22Rv1 (cell line): ENCODE results near the gene DCXR.

ENCODE experiments used
- ZFX ChIP-seq: fragments of 450-650 bp; IDR thresholded peaks from 2 replicates; pipeline ENCODE4 v1.6.1; 2017; ENCODE audit warnings: antibody characterized with exemption, borderline replicate concordance
- TF ChIP-seq, protein P1 (sequence below): fragments of 450-650 bp; IDR thresholded peaks from 2 replicates; pipeline ENCODE4 v1.5.1; 2017; ENCODE audit warnings: mild to moderate bottlenecking

DNA sequence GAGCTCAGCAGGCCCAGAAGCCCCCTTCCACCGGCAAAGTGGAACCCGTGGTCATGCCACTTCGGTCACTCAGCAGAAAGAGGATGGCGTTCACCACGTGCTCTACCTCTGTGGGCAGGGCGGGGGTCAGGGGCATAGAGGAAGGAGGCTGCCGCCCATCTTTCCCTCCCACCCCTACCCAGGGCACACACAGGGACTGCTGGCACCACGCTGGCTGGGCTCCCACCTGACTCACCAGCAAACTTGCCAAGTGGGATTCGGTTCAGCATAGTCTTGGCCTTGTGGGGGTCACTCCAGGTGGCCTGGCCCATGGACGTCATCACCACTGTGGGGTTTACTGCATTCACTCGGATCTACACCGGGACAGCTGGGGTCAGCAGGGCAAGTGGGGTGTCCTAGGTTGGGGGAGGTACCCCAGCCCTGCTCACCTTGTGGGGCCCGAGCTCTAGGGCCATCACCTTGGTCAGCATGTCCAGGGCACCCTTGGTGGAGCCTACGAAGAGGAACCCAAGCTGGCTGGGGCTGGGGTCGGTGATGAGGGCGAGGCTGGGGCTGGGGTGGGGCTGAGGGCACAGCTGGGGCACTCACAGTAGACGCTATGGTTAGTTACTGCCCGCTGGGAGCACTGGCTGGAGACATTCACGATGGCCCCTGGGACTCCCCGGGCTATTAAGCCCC lies 1.4 kb downstream of the DCXR start:
- TF ChIP-seq, protein P1, sequence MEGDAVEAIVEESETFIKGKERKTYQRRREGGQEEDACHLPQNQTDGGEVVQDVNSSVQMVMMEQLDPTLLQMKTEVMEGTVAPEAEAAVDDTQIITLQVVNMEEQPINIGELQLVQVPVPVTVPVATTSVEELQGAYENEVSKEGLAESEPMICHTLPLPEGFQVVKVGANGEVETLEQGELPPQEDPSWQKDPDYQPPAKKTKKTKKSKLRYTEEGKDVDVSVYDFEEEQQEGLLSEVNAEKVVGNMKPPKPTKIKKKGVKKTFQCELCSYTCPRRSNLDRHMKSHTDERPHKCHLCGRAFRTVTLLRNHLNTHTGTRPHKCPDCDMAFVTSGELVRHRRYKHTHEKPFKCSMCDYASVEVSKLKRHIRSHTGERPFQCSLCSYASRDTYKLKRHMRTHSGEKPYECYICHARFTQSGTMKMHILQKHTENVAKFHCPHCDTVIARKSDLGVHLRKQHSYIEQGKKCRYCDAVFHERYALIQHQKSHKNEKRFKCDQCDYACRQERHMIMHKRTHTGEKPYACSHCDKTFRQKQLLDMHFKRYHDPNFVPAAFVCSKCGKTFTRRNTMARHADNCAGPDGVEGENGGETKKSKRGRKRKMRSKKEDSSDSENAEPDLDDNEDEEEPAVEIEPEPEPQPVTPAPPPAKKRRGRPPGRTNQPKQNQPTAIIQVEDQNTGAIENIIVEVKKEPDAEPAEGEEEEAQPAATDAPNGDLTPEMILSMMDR = no peak
- no peak for TF ChIP-seq ZFX
